GM19043 (cell line): ENCODE measurements around the gene FATE1.

Experiments used
- ATAC-seq: cut with Tn5 transposase; IDR thresholded peaks from one replicate; pipeline ENCODE4 v1.9.1; 2021; ENCODE audit warnings: low read depth; ENCODE audit not compliant: unreplicated experiment

FATE1 gene

GRCh38 chrX:151703487-151703886, 12.3 kb upstream of the FATE1 start:
- ATAC-seq: no peak

- no peak for ATAC-seq
These were observed 11.7 kb upstream of the FATE1 start for GRCh38 chrX:151704041-151704663.

GRCh38 chrX:151708821-151709220, 7.0 kb upstream of the FATE1 start:
- no peak for ATAC-seq

DNA sequence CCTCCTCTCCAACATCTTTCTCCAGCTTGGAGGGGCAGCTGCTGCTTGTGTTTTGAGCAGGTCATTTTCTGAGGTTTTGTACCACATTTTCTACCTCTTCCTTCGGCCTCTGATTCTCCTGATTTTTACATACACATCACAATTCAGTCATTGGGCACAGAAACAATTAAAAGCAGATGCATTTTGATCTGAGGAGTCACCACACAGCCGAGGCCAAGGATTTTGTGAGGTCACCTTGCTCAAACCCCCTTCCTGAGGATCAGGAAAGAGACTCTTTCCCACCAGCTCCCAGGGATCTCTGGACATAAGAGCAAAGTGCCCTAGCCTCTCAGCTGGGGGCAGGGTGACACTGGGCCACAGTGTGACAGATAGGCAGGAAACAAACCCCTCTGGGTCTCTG, 5.4 kb upstream of the FATE1 start:
- no peak for ATAC-seq

DNA sequence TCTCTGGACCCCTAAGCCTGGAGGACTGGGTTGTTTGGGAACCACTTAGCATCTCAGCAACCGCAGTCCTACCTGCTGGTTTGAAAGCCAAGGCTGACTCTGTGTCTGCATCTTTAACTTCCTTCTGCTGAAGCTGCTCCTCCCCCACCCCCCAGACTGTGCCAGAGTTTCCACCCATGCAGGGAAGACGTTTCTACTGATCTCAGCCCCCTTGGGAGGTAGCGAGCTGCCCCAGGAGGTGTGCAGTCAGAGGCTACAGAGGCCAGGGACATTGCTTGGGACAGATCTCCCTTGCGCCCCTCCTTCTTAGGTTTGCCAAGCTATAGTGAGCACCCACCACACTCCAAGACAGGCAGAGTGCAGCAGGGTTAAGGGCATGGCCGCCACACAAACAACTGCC, 4.7 kb upstream of the FATE1 start:
- no peak for ATAC-seq

- no peak for ATAC-seq
These were observed 4.0 kb upstream of the FATE1 start for GRCh38 chrX:151711787-151712186.

DNA sequence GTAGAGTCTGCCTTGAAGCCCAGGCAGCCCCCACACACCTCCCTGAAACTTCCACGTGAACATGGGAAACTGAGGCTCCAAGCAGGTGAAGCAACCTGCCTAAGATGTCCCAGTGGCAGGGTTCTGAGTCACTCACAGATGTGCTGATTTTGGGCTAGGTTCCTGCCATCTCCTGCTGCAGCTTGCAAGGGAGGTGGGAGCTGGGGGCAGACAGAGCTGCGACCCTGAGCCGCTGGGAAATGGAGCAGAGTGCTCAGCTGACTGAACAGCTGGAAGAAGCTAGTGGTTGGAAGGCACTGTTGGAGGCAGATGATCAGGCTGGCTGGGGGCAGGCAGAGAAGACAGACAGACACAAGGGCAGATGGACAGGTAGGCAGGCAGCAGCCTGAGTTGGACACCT, 3.6 kb upstream of the FATE1 start:
- no peak for ATAC-seq

- no peak for ATAC-seq
These were observed 2.0 kb upstream of the FATE1 start for GRCh38 chrX:151713849-151714248.

GRCh38 chrX:151714362-151714761, 1.5 kb upstream of the FATE1 start:
- no peak for ATAC-seq

DNA sequence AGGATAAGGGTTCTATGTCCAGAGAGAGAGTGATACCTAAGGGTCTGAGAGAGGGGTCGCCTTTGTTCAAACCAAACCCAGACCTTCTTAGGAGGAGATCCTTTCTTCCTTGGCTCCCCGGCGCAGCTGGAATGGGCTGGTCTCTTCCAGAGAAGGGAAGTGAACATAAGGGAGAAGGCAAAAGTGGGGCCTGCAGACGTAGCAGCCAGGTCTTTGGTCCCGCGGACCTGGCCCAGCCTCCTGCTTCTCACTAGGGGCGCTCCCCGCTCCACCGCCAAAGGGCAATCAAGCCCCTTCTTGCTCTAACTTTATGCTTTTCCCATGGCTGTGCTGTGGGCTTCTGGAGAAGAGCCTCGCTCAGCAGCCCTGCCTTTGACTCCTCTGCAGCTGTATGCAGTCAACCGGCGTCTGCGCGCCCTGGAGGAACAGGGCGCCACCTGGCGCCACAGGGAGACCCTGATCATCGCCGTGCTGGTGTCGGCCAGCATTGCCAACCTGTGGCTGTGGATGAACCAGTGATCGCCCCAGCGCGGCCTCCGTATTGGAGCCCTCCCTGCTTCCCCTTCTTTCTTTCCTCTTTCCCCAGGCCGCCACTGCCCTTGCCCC, 6.5 kb downstream of the FATE1 start:
- ATAC-seq: no peak

- no peak for ATAC-seq
These were observed 7.4 kb downstream of the FATE1 start for GRCh38 chrX:151723156-151723760.

DNA sequence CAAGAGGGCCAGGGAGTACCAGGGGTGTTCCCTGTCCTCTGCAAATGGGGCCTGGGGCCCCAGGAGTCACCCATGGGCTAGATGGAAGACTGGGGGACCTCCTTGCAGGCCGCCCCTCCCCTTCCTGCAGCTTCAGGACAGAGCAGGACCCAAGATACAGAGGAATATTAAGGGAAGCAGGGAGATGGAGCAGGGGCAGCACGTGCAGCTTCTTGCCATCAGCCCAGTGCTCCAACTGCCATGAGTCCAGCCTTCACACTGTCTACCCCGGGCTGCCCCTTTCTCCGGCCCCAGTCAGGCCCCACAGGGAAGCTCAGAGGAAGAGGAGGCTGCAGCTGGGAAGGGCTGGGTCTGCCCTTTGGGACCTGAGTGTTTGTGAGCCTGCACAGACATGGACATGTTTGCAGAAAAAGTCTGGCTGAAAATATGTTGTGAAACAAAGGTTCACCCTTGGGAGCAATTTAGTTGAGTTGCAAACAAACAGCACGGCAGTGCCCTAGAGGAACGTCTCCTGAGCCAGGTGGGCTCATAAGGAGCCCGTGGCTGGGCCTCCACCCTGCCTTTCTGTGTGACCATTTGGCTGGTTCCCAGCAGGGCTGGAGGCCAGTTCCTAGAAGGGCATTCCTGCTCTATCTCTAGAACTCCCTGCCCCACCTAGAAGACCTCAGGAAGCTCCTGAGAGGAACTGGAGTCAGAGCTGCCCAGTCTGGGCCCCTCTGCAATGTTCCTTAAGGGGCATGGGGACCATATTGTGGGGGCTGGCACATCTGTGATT, 8.9 kb downstream of the FATE1 start:
- ATAC-seq: no peak

GRCh38 chrX:151725338-151725614, 9.4 kb downstream of the FATE1 start:
- no peak for ATAC-seq

DNA sequence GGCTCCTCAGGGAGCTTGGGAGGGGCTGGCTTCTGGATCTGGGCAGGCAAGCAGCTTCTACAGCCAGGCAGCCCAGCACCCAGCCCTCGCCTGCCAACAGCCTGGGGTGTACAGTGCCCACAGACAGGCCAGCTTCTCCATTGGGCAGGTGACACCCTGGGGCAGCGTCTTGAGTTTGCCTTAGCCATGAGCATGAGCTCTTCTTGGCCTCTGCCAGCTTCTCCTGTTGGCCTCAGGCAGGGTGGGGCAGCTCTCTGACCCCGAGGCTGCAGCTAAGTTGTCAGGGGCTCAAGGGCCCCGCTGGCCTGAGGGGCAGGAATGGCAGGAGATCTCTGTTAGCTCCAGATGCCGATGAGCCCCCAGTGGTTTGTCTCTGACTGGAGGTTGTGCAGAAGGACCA, 10.9 kb downstream of the FATE1 start:
- ATAC-seq: no peak

- no peak for ATAC-seq
These were observed 11.5 kb downstream of the FATE1 start for GRCh38 chrX:151727346-151727745.

- no peak for ATAC-seq
These were observed 13.4 kb downstream of the FATE1 start for GRCh38 chrX:151729056-151729725.

- ATAC-seq: no peak
These were observed 18.6 kb downstream of the FATE1 start, which contains the start of gene CNGA2 for GRCh38 chrX:151734446-151734845. Gene CNGA2 (plus strand): TSS chrX:151734746. CDS start chrX:151738484, 3,738 bp downstream.

DNA sequence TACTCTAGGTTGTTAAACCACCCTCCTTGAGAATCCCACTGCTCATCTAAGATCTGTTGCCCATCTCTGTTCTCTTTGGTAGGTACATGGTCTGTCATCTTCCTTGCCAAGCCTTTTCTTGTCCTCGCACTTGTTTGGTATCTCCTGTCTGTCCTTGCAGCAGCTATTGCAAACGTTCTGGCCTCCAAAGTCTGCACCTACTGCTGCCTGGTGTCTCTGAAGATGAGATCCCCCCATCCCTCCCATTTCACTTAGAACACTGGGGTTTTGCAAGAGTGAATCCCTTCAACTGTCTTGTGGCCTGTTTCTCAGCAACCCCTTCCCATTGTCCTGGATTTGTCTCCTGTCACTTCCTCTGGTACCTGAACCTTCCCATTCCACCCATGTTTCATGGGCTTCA, 19.4 kb downstream of the FATE1 start:
- no peak for ATAC-seq

DNA sequence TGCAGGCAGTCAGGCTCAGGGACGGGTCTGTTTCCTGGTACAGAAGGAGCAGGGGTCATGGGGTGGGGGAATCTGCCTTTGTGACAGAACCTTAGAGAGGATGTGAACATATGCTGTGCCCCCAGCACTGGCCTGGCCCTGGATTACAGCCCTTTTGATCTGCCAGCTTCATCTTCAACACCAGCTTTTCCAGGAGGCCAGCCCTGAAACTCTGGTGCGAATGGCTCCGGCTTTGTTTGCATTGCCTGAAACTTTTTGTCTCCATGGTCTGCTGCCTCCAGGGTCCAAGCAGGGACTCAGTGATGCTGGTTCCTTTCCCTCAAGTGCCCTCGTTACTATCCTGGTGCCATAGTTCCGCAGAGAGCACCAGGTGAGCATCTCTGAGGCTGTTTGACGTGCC, 20.9 kb downstream of the FATE1 start:
- ATAC-seq: no peak

GRCh38 chrX:151737494-151737893, 21.7 kb downstream of the FATE1 start:
- ATAC-seq: no peak

DNA sequence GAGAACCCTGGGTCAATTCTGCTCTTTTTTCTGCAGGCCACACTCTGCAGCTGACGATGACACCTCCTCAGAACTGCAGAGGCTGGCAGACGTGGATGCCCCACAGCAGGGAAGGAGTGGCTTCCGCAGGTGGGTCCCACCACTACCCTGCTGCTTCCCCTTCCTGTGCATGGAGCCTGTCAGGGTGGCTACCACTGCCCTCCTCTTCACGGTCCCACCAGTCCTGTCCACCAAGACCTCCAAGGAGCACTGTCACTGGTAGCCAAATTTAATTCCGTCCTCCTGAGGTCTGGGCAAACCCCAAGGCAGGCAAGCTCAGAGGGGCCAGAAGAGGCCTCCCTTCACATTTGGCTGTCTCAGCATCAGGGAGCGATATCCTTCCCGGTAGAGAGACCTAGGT, 22.9 kb downstream of the FATE1 start:
- ATAC-seq: no peak
